Activated CD8-positive, alpha-beta memory T cell treated with anti-CD3 and anti-CD28 coated beads, Interleukin-2, amount 10 ng/mL, durations not matched to agents 7 days and 5 days (primary cell): ENCODE results near the gene SSUH2. TPM values are rescaled to one million over a fixed set of nuclear protein-coding genes. Genes with fewer than 3 reads are reported as not detected.
"Not testable (repeated sequence)": the region's sequence is repeated elsewhere in the genome, so short reads cannot be mapped to it uniquely, and the experiment has no call there.

ENCODE experiments used
- ATAC-seq: fragments of 150-1000 bp; cut with Tn5 transposase; one replicate; pipeline ENCODE4 v1.10.0; 2021; ENCODE audit warnings: moderate library complexity
- CTCF ChIA-PET: fragments of 350-600 bp; sonication (Branson Sonifier 250); formaldehyde crosslinking; loops from one replicate; lab custom pipeline; 2021; ENCODE audit warnings: antibody characterized with exemption; lab: Charles Lee
- DNase-seq: peaks from one replicate; pipeline ENCODE4 v3.0.0-alpha.2; 2020
- H3K27ac Mint-ChIP-seq: one replicate; pipeline ENCODE4 v1.8.0; 2021; ENCODE audit warnings: mild to moderate bottlenecking, mixed read lengths
- H3K27me3 Mint-ChIP-seq: one replicate; pipeline ENCODE4 v1.8.0; 2021; ENCODE audit warnings: mixed read lengths
- H3K36me3 Mint-ChIP-seq: one replicate; pipeline ENCODE4 v1.8.0; 2021; ENCODE audit warnings: mild to moderate bottlenecking, mixed read lengths
- H3K4me1 Mint-ChIP-seq: one replicate; pipeline ENCODE4 v1.8.0; 2021; ENCODE audit warnings: mixed read lengths
- H3K4me3 Mint-ChIP-seq: one replicate; pipeline ENCODE4 v1.8.0; 2021; ENCODE audit warnings: mild to moderate bottlenecking, moderate library complexity, mixed read lengths
- H3K9me3 Mint-ChIP-seq: one replicate; pipeline ENCODE4 v1.8.0; 2022; ENCODE audit warnings: low read depth, mixed read lengths
- total RNA-seq, 2 experiments: library from RNA; stranded (reverse); gene quantifications; one replicate each; pipeline ENCODE4 v1.2.3, GENCODE V29; 2021

The SSUH2 gene, protein sequence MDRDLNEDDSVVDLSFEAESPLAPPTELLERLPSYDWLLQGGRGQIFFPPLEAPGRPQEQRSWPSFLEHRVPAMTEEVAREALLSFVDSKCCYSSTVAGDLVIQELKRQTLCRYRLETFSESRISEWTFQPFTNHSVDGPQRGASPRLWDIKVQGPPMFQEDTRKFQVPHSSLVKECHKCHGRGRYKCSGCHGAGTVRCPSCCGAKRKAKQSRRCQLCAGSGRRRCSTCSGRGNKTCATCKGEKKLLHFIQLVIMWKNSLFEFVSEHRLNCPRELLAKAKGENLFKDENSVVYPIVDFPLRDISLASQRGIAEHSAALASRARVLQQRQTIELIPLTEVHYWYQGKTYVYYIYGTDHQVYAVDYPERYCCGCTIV
- total RNA-seq = under 1 TPM in 1 of 2 experiments, not detected in 1; 0.09 TPM

DNA sequence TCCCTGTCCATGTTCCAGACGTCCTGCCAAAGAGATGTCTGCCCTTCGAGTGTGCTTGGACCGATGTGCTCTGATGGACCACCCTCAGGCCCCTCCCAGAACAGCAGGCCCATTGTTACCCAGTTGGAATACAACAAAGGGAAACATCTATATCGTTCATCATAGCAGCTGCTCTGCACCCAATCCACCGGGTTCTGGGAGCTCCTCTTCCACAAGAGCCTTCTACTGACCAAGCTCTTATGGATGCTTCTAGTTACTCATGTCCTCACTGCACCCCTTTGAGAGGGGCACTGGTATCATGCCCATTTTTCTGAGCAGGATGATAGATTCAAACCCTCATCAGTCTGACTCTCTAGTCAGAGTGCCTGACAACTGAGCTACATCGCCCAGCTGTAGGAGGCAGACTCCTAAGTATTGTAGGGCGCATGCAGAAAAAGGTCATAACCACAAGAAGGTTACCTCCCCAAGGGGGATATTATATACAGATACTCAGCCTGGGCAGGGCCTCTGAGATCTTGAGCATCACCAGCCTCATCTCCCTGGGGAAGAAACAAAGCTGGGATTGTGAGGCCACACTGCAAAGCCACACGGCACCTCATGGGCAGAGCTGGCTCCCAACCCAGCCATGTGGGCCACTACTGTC, at the start of gene SSUH2:
Gene SSUH2, minus strand, starts transcription at position 51 of the 643 bp plus-strand sequence. Its CDS starts 40 bp downstream, at position 11.
- DNase-seq (no peak), ATAC-seq (no peak)
- Mint-ChIP-seq H3K4me3 (no peak within 1 kb of the TSS), H3K27ac (no peak within 1 kb of the TSS), H3K9me3 (no peaks in the 10 kb centered on the region), H3K27me3 (peaks cover 16% of the 10 kb centered on the region), H3K36me3 (no peaks in the 10 kb centered on the region), H3K4me1 (no peaks in the 10 kb centered on the region)
- CTCF ChIA-PET = no interaction called here

DNA sequence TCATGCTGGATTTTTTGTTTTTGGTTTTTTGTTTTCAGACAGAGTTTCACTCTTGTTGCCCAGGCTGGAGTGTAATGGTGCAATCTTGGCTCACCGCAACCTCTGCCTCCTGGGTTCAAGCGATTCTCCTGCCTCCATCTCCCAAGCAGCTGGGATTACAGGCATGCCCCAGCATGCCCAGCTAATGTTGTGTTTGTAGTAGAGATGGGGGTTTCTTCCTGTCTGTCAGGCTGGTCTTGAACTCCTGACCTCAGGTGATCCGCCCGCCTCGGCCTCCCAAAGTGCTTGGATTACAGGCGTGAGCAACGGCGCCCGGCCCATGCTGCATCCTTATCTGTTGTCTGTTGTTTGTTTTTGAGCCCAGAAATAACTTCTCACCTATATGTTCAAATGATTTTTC, 46.7 kb upstream of the SSUH2 start:
- H3K27ac Mint-ChIP-seq, DNase-seq, H3K36me3 Mint-ChIP-seq, H3K4me1 Mint-ChIP-seq, ATAC-seq, CTCF ChIA-PET, H3K4me3 Mint-ChIP-seq, H3K27me3 Mint-ChIP-seq, H3K9me3 Mint-ChIP-seq: not testable (repeated sequence)

DNA sequence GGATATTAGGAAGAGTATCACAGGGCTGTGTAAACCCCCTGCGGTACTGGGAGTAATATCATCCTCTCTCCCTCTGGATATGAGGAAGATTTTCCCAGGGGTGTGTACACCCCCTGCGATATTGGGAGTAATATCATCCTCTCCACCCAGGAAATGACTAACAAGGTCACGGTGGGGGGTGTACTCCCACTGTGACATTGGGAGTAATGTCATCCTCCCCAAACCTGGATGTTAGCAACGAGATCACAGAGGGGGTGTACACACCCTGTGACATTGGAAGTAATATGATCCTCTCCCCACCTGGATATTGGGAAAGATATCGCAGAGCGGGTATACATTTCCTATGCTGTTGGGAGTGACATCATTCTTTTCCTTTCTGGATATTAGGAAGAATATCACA, 40.4 kb upstream of the SSUH2 start:
- ATAC-seq, H3K9me3 Mint-ChIP-seq, H3K4me3 Mint-ChIP-seq, DNase-seq, H3K4me1 Mint-ChIP-seq, H3K27ac Mint-ChIP-seq, H3K36me3 Mint-ChIP-seq, CTCF ChIA-PET, H3K27me3 Mint-ChIP-seq: not testable (repeated sequence)

DNA sequence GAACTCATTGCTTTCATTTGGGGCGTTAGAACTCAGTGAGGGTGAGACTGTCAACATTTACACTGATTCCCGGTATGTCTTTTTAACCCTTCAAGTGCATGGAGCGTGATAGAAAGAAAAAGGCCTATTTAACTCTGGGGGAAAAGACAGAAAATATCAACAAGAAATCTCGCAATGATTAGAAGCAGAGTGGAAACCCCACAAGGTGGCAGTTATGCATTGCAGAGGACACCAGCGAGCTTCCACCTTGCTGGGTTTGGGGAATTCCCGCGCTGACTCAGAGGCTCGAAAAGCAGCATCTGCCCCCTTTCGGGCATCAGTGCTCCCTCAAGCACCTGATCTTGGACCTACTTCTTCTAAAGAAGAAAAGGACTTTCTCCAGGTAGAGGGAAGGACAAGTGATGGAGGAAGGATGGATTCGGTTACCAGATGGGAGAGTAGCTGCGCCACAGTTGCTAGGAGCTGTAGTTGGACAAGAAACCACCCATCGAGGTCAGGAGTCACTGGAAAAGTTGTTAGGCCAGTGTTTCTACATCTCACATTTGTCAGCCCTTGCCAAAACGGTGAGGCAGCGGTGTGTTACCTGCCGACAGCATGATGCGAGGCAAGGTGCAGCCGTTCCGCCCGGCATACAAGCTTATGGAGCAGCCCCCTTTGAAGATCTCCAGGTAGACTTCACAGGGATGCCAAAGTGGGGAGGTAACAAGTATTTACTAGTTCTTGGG, 38.4 kb upstream of the SSUH2 start:
- ATAC-seq, H3K36me3 Mint-ChIP-seq, H3K27ac Mint-ChIP-seq, H3K27me3 Mint-ChIP-seq, H3K9me3 Mint-ChIP-seq, CTCF ChIA-PET, H3K4me1 Mint-ChIP-seq, H3K4me3 Mint-ChIP-seq, DNase-seq: not testable (repeated sequence)

DNA sequence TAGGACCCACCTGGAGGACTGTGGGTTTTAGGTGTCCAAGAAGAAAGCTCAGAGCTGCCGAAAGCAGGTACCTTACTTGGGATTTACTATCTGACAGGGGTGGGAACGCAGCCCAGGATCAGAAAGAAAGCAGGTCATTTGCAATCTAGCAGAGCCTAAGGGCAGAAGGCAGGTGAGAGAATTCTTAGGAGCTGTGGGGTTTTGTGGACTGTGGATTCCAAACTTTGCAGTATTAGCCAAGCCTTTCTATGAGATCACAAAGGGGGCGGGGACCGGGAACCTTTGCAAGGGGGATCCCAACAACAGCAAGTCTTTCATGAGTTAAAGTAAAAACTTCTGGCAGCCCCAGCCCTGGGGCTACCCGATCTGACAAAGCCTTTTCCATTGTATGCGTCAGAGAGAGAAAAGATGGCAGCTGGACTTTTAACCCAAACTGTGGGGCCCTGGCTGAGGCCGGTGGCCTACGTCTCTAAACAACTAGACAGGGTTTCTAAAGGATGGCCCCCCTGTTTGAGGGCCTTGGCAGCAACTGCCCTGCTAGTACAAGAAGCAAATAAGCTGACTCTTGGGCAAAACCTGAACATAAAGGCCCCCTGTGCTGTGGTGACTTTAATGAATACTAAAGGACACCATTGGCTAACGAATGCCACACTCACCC, 37.4 kb upstream of the SSUH2 start:
- H3K9me3 Mint-ChIP-seq, H3K27me3 Mint-ChIP-seq: not testable (repeated sequence)

DNA sequence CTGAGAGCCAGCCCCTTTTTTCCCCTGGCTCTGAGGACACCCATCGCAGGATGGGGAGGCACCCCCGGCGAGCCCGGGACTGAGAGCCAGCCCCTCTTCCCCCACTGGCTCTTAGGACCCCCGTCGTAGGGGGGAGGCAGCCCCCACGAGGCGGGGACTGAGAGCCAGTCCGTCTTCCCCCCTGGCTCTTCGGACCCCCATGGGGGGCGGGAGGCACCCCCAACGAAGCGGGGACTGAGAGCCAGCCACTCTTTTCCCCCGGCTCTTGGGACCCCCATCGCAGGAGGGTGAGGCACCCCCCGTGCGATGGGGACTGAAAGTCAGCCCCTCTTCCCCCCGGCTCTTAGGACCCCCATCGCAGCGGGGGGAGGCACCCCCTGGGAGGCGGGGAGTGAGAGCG, 36.8 kb upstream of the SSUH2 start:
- CTCF ChIA-PET = no interaction called here
- no peak for ATAC-seq
- peaks cover 8% of the 10 kb centered on the region for H3K27me3 Mint-ChIP-seq
- no peak for DNase-seq
- no peaks in the 10 kb centered on the region for H3K36me3 Mint-ChIP-seq
- H3K27ac Mint-ChIP-seq = no peak overlapping the region
- no peak overlapping the region for H3K4me3 Mint-ChIP-seq
- no peaks in the 10 kb centered on the region for H3K9me3 Mint-ChIP-seq
- peaks cover 2% of the 10 kb centered on the region for H3K4me1 Mint-ChIP-seq

More for the DNA sequence above, 37.4 kb upstream of the SSUH2 start:
- ATAC-seq, H3K4me1 Mint-ChIP-seq, CTCF ChIA-PET, DNase-seq, H3K27ac Mint-ChIP-seq, H3K4me3 Mint-ChIP-seq, H3K36me3 Mint-ChIP-seq: not testable (repeated sequence)

DNA sequence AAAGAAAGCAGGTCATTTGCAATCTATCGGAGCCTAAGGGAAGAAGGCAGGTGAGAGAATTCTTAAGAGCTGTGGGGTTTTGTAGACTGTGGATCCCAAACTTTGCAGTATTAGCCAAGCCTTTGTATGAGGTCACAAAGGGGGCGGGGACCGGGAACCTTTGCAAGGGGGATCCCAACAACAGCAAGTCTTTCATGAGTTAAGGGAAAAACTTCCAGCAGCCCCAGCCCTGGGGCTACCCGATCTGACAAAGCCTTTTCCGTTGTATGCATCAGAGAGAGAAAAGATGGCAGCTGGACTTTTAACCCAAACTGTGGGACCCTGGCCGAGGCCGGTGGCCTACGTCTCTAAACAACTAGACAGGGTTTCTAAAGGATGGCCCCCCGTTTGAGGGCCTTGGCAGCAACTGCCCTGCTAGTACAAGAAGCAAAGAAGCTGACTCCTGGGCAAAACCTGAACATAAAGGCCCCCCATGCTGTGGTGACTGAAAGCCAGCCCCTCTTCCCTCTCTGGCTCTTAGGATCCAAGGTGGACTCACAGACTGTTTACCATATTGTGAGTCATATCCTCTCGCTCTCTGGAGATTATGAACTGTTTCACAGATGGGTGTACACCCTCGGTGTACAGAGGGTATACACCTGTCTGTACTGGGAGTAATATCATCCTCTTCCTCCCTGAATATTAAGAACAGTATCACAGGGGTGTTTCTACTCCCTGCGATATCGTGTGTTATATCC, 35.4 kb upstream of the SSUH2 start:
- ATAC-seq, H3K9me3 Mint-ChIP-seq, H3K27ac Mint-ChIP-seq, H3K4me1 Mint-ChIP-seq, DNase-seq, CTCF ChIA-PET, H3K27me3 Mint-ChIP-seq, H3K36me3 Mint-ChIP-seq, H3K4me3 Mint-ChIP-seq: not testable (repeated sequence)

DNA sequence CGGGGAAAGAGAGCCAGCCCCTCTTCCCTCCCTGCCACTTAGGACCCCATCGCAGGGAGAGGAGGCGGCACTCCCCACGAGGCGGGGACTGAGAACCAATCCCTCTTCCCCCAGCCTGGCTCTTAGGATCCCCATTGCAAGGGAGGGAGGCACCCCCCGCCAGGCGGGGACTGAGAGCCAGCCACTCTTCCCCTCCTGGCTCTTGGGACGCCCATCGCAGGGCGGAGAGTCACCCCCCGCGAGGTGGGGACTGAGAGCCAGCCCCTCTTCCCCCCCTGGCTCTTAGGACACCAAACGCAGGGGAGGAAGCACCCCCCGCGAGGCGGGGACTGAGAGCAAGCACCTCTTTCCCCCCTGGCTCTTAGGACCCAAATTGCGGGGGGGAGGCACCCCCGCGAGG, 34.2 kb upstream of the SSUH2 start:
- Mint-ChIP-seq H3K9me3 (no peaks in the 10 kb centered on the region), H3K27me3 (peaks cover 8% of the 10 kb centered on the region), H3K36me3 (no peaks in the 10 kb centered on the region), H3K4me3 (no peak overlapping the region), H3K4me1 (peaks cover 2% of the 10 kb centered on the region), H3K27ac (no peak overlapping the region)
- ATAC-seq (no peak), DNase-seq (no peak)
- CTCF ChIA-PET = no interaction called here

DNA sequence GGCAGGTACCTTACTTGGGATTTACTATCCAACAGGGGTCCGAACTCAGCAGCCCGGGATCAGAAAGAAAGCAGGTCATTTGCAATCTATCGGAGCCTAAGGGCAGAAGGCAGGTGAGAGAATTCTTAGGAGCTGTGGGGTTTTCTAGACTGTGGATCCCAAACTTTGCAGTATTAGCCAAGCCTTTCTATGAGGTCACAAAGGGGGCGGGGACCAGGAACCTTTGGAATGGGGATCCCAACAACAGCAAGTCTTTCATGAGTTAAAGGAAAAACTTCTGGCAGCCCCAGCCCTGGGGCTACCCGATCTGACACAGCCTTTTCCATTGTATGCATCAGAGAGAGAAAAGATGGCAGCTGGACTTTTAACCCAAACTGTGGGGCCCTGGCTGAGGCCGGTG, 32.7 kb upstream of the SSUH2 start:
- H3K27ac Mint-ChIP-seq, DNase-seq, H3K4me1 Mint-ChIP-seq, CTCF ChIA-PET, H3K27me3 Mint-ChIP-seq, H3K9me3 Mint-ChIP-seq, H3K36me3 Mint-ChIP-seq, H3K4me3 Mint-ChIP-seq, ATAC-seq: not testable (repeated sequence)

DNA sequence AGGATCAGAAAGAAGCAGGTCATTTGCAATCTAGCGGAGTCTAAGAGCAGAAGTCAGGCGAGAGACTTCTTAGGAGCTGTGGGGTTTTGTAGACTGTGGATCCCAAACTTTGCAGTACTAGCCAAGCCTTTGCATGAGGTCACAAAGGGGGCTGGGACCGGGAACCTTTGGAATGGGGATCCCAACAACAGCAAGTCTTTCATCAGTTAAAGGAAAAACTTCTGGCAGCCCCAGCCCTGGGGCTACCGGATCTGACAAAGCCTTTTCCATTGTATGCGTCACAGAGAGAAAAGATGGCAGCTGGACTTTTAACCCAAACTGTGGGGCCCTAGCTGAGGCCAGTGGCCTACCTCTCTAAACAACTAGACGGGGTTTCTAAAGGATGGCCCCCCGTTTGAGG, 31.0 kb upstream of the SSUH2 start:
- H3K4me3 Mint-ChIP-seq, DNase-seq, H3K27me3 Mint-ChIP-seq, H3K36me3 Mint-ChIP-seq, H3K27ac Mint-ChIP-seq, H3K4me1 Mint-ChIP-seq, H3K9me3 Mint-ChIP-seq, ATAC-seq: not testable (repeated sequence)
- CTCF ChIA-PET = interaction anchor here (1.1 kb wide), 1 partner anchor 12 kb away, joined by 3 read pairs; no protein-coding TSS in a partner anchor

DNA sequence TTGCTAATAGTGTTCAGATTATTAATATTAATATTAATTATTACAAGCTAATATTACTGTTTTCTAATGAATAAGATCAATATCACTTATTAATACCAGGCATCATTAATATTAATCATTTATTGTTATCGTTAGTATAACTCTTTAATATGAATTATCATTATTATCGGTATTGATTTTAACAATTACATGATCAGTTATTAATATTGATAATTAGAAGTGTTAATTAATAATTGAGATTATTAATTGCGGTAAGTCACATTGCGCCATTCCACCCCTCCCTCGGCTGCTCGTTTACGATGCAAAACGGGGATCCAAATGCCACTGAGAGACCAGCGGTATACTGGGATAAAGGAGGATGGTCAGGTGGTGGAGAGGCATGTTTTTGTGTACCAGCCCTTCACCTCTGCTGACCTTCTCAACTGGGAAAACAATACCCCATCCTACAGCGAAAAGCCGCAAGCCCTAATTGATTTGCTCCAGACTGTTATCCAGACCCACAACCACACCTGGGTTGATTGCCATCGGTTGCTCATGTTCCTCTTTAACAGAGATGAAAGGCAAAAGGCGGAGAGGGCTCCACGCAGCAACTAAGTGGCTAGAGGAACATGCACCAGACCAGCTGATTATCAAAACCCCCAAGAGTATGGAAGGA, 28.6 kb upstream of the SSUH2 start:
- ATAC-seq = no peak
- Mint-ChIP-seq H3K27me3 (peaks cover 5% of the 10 kb centered on the region), H3K27ac (no peak overlapping the region), H3K4me1 (no peaks in the 10 kb centered on the region), H3K9me3 (no peaks in the 10 kb centered on the region), H3K4me3 (no peak overlapping the region), H3K36me3 (no peaks in the 10 kb centered on the region)
- CTCF ChIA-PET = no interaction called here
- no peak for DNase-seq

DNA sequence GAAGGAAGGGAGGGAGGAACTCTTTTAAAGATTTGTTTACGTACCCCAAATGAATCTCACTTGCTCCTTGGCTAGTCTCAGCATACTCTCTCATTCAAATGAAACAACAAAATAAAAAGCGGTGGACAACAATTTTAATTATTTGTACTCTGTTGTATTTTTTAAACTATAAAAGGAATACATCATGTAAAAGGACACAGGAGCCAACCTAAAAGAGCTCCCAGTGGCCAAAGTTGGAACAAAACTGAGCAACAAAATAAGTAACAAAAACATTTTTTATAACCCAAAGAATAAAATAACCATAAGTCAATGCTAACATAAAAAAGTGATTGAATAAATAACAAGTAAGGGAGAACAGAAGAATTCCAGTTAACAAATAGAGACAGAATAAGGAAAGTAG, 24.4 kb upstream of the SSUH2 start:
- Mint-ChIP-seq H3K9me3 (no peaks in the 10 kb centered on the region), H3K4me3 (no peak overlapping the region), H3K4me1 (no peaks in the 10 kb centered on the region), H3K36me3 (no peaks in the 10 kb centered on the region), H3K27ac (no peak overlapping the region), H3K27me3 (peaks cover 13% of the 10 kb centered on the region)
- no peak for ATAC-seq
- no peak for DNase-seq
- CTCF ChIA-PET = no interaction called here
